DND-41 (cell line): ENCODE data around the gene WIPF3.

Experiments
- EZH2 ChIP-seq: IDR thresholded peaks from 3 replicates; pipeline ENCODE4 v1.6.1; 2012; ENCODE audit warnings: borderline replicate concordance, low read depth, mild to moderate bottlenecking, moderate library complexity, low read length, inconsistent platforms; ENCODE audit not compliant: severe bottlenecking
- TF ChIP-seq, protein P1 (sequence below): IDR thresholded peaks from 2 replicates; pipeline ENCODE4 v1.5.1; 2012; ENCODE audit warnings: borderline replicate concordance, low read length, moderate library complexity, mild to moderate bottlenecking; ENCODE audit not compliant: poor library complexity, severe bottlenecking; ENCODE audit errors: extremely low read depth

DNA sequence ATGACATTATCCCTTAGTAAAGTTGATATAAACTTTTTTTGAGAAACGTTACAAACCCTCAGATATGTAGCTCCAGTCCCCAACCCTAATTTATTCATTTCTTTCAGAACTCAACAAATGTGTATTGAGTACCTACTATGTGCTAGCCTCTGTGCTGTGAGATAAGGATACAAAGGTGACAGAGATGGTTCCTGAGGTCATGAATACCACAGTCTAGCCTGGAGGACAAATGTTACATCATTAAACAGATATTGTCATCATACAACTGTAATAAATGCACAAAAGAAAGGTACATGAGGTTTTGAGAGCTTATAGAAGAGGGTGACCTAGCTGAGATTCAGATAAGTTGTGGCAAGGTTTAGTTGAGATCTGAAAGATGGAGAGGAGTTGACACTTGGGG is 4.4 kb upstream of the WIPF3 start:
- TF ChIP-seq, protein P1, sequence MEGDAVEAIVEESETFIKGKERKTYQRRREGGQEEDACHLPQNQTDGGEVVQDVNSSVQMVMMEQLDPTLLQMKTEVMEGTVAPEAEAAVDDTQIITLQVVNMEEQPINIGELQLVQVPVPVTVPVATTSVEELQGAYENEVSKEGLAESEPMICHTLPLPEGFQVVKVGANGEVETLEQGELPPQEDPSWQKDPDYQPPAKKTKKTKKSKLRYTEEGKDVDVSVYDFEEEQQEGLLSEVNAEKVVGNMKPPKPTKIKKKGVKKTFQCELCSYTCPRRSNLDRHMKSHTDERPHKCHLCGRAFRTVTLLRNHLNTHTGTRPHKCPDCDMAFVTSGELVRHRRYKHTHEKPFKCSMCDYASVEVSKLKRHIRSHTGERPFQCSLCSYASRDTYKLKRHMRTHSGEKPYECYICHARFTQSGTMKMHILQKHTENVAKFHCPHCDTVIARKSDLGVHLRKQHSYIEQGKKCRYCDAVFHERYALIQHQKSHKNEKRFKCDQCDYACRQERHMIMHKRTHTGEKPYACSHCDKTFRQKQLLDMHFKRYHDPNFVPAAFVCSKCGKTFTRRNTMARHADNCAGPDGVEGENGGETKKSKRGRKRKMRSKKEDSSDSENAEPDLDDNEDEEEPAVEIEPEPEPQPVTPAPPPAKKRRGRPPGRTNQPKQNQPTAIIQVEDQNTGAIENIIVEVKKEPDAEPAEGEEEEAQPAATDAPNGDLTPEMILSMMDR = no peak
- TF ChIP-seq EZH2 = no peak
